Cardiac fibroblast (primary cell): Measurements from ENCODE around the gene WNK1.
"Not testable (repeated sequence)": the region's sequence is repeated elsewhere in the genome, so short reads cannot be mapped to it uniquely, and the experiment has no call there.

Experiments
- DNase-seq, 2 donors: peaks; one replicate each; pipeline versions ENCODE4 v3.0.0 to v3.0.0-alpha.2; 2010; ENCODE audit warnings: low read depth in 2 of 2
- H3K4me3 ChIP-seq, 2 donors: replicated peaks in 1 of 2; 1 replicate in 1 of 2; 2 replicates in 1 of 2; pipeline ENCODE4 v1.5.1; 2011; ENCODE audit warnings: low read depth in 2 of 2, low read length in 2 of 2, mild to moderate bottlenecking in 2 of 2, moderate library complexity in 1 of 2
- CTCF ChIP-seq: IDR thresholded peaks from one replicate; pipeline ENCODE4 v1.5.1; 2011; ENCODE audit warnings: low read depth, mild to moderate bottlenecking, low read length, inconsistent platforms

The WNK1 gene

GRCh38 chr12:931591-931990, 179.2 kb downstream of the WNK1 start:
- TF ChIP-seq CTCF = no peak
- no peak for DNase-seq
- H3K4me3 ChIP-seq = no peak overlapping the region

GRCh38 chr12:935891-936290, 183.5 kb downstream of the WNK1 start:
- not testable (repeated sequence) for H3K4me3 ChIP-seq, DNase-seq

- no peak overlapping the region for H3K4me3 ChIP-seq
- DNase-seq = no peak
These were observed 184.3 kb downstream of the WNK1 start for GRCh38 chr12:936377-937345.

GRCh38 chr12:938810-939209, 186.4 kb downstream of the WNK1 start:
- TF ChIP-seq CTCF = no peak
- H3K4me3 ChIP-seq = no peak overlapping the region
- DNase-seq = no peak

More at GRCh38 chr12:936377-937345, 184.3 kb downstream of the WNK1 start:
- TF ChIP-seq CTCF = no peak

- TF ChIP-seq CTCF = no peak
- DNase-seq = no peak
- no peak overlapping the region for H3K4me3 ChIP-seq
These were observed 190.7 kb downstream of the WNK1 start for GRCh38 chr12:943051-943450.

- H3K4me3 ChIP-seq = no peak overlapping the region
- DNase-seq = no peak
- no peak for TF ChIP-seq CTCF
These were observed 191.8 kb downstream of the WNK1 start for GRCh38 chr12:944211-944610.

- TF ChIP-seq CTCF = no peak
- no peak overlapping the region for H3K4me3 ChIP-seq
- DNase-seq = peak in 1 of 2 donors; percentile 60
These were observed 193.8 kb downstream of the WNK1 start for GRCh38 chr12:946212-946611.
